GM13977 (cell line): ENCODE measurements around the gene SLX4IP.

Source experiments
- DNase-seq: peaks from one replicate; pipeline ENCODE4 v3.0.0; 2012; ENCODE audit warnings: low spot score
- in situ Hi-C: fragments of 300-500 bp; cut with MboI; formaldehyde crosslinking; loops from one replicate; pipeline ENCODE4 v1.12.0; 2022; ENCODE audit warnings: low sequenced_read_pairs, low pct_unique_long_range_greater_than_20kb, mixed read lengths, inconsistent platforms; ENCODE audit not compliant: unreplicated experiment
- TF ChIP-seq, protein P1 (sequence below): IDR thresholded peaks from 2 replicates; pipeline ENCODE4 v1.5.1; 2012; ENCODE audit warnings: mild to moderate bottlenecking, control low read depth; ENCODE audit not compliant: insufficient read depth; ENCODE audit errors: extremely low read depth, missing control alignments

Gene SLX4IP

DNA sequence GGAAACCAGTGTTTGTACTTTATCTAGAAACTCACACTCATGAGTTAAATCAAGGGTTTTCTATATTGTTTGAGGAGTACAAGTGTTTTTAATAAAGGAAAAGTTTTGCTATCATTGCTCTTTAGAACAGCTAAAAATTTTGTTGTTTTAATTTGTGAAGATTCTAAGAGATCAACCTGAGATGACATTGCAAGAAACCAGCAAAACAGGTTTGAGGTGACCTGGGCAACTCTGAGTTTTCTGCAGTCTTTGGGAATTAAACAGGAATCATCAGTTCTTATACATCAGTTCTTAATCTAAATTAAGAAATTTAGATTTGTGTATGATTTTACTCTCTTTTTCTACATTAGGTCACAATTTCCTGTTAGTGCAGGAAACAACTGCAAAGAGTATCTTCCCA is 124.2 kb downstream of the SLX4IP start:
- DNase-seq, result no peak
- TF ChIP-seq, protein P1, sequence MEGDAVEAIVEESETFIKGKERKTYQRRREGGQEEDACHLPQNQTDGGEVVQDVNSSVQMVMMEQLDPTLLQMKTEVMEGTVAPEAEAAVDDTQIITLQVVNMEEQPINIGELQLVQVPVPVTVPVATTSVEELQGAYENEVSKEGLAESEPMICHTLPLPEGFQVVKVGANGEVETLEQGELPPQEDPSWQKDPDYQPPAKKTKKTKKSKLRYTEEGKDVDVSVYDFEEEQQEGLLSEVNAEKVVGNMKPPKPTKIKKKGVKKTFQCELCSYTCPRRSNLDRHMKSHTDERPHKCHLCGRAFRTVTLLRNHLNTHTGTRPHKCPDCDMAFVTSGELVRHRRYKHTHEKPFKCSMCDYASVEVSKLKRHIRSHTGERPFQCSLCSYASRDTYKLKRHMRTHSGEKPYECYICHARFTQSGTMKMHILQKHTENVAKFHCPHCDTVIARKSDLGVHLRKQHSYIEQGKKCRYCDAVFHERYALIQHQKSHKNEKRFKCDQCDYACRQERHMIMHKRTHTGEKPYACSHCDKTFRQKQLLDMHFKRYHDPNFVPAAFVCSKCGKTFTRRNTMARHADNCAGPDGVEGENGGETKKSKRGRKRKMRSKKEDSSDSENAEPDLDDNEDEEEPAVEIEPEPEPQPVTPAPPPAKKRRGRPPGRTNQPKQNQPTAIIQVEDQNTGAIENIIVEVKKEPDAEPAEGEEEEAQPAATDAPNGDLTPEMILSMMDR, result no peak
- in situ Hi-C loops, result loop anchor here (25.0 kb wide), 1 partner anchor 653 kb away; no protein-coding TSS in a partner anchor

DNA sequence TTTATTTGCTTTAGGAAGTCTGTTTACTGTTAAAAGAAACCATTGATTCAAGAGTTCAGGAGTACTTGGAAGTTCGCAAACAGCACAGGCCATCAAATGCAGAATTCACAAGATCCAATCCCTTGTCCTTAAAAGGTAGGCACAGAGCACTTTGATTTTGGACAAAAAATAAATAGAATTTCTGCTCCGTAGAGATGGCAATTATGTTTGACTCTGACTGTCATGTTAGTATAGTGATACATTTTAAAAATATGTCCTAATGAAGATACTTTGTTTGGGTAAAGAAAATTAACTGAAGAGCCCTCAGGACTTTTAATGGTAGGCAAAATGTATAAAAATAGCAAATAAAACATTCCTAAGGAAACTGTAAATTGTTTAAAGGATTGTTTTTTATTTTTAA is 125.6 kb downstream of the SLX4IP start:
- no peak for DNase-seq
- TF ChIP-seq, protein P1, result no peak
- in situ Hi-C loops, result loop anchor here (25.0 kb wide), 1 partner anchor 652 kb away; no protein-coding TSS in a partner anchor

DNA sequence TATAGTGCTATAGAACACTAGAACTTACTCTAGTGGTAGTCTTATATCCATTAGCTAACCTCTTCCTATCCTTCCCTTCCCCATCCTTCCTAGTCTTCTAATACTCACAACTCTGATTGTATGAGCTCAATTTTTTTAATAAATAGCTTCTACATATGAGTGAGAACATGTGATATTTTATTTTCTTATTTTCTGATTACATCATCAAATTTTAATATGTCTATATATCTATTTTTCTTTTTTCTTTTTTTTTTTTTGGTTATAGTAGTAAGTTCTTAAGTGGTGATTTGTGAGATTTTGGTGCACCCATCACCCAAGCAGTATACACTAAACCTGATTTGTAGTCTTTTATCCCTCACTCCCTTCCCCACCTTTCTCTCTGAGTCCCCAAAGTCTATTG is 126.2 kb downstream of the SLX4IP start:
- TF ChIP-seq, protein P1, result no peak
- in situ Hi-C loops, result loop anchor here (25.0 kb wide), 1 partner anchor 651 kb away; no protein-coding TSS in a partner anchor
- DNase-seq, result no peak

DNA sequence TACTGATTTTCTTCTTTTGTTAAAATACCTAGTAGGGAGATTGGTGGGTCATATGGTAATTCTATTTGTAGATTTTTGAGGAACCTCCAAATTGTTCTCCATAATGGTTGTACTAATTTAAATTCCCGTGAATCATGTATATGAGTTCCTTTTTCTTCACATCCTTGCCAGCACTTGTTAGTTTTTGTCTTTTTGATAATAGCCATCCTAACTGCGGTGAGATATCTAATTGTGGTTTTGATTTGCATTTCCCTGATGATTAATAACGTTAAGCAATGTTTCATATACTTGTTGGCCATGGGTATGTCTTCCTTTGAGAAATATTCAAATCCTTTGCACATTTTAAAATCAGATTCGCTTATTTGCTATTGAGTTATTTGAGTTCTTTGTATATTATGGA is 127.8 kb downstream of the SLX4IP start:
- TF ChIP-seq, protein P1, result no peak
- DNase-seq, result no peak
- in situ Hi-C loops, result loop anchor here (25.0 kb wide), 1 partner anchor 649 kb away; no protein-coding TSS in a partner anchor

DNA sequence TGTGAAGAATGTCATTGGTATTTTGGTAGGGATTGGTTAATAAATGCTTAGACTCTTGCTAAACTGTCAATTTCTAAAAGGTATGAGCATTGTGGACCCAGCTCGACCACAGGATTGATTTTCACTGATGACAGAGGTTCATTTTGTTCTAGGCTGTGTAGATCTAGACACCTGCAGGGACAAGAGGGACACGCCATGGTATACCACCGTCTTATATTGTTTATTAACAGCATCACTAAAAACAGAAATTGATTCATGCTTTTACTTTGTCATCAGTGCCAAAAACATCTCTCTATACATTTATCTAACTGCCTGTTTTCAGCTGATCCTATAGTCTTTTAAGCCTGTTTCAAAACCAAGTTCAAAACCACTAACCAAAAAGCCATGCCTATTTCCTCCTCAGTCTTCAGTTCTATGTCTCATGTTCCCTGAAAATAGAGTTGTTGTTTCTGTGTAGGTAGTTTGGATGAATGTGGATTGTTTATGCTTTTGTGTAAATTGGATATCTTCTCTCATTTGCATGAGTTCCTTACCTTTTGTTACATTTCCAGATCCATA is 128.9 kb downstream of the SLX4IP start:
- DNase-seq, result no peak
- in situ Hi-C loops, result loop anchor here (25.0 kb wide), 1 partner anchor 648 kb away; no protein-coding TSS in a partner anchor
- TF ChIP-seq, protein P1, result no peak

DNA sequence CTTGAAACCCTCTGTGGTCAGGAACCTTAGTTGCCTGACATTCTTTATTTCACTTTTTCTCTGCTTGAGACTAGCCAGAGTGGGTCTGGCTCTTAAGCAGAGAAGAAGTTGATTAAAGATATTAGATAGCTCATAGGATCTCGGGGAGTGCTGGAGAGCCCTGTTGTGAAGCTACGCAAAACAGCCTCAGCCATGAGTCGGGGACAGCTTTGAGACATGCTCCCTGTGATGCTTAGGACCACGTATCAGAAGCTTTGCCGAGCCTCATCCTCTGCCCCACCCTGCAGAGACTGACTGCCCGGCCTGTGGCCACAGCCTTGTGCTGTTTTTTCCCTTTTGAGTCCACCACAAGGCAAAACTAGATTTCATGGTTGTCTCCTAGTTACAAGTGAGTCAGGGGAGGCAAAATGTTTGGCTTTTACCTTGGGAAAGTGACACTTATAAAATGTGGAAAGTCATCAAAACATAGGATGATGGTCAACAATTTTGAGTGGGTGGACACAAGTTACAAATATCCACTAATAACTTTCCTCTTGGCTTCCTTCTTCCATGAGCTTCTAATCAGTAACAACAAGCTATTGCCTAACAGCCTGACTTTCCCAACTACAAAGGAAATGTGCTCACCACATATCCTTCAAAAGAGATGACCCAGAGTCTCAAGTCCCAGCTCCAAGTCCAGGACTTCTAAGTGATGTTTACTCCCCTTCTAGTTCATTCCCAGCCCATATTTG is 130.3 kb downstream of the SLX4IP start:
- no peak for DNase-seq
- TF ChIP-seq, protein P1, result no peak
- in situ Hi-C loops, result loop anchor here (25.0 kb wide), 1 partner anchor 647 kb away; no protein-coding TSS in a partner anchor
